MM.1S (cell line): Measurements from ENCODE around the gene FHL1.

Experiments
- DNase-seq: peaks from one replicate; pipeline ENCODE4 v3.0.0-alpha.2; 2015
- H2AFZ ChIP-seq: fragments of 300-600 bp; sonication (generic); 2 replicates; pipeline ENCODE4 v1.6.0; 2016; ENCODE audit warnings: antibody characterized with exemption, low read length
- H3F3A ChIP-seq: fragments of 300-600 bp; sonication (generic); 2 replicates; pipeline ENCODE4 v1.6.1; 2016; ENCODE audit warnings: mild to moderate bottlenecking, antibody characterized with exemption, low read length, moderate library complexity, mixed read lengths; ENCODE audit not compliant: insufficient read depth
- H3K27ac ChIP-seq: fragments of 300-600 bp; sonication (generic); 2 replicates; pipeline ENCODE4 v1.5.1; 2016; ENCODE audit warnings: mild to moderate bottlenecking, low read length
- H3K27me3 ChIP-seq: fragments of 300-600 bp; sonication (generic); replicated peaks from 2 replicates; pipeline ENCODE4 v1.6.0; 2016; ENCODE audit warnings: low read length; ENCODE audit not compliant: insufficient read depth
- H3K36me3 ChIP-seq: fragments of 300-600 bp; sonication (generic); replicated peaks from 2 replicates; pipeline ENCODE4 v1.6.1; 2016; ENCODE audit warnings: mild to moderate bottlenecking, low read length, mixed read lengths; ENCODE audit not compliant: insufficient read depth
- H3K4me1 ChIP-seq: fragments of 300-600 bp; sonication (generic); 2 replicates; pipeline ENCODE4 v1.6.1; 2016; ENCODE audit warnings: low read length, mixed read lengths
- H3K4me2 ChIP-seq: fragments of 300-600 bp; sonication (generic); 2 replicates; pipeline ENCODE4 v1.6.0; 2016; ENCODE audit warnings: low read depth, low read length
- H3K4me3 ChIP-seq: fragments of 300-600 bp; sonication (generic); 2 replicates; pipeline ENCODE4 v1.5.1; 2016; ENCODE audit warnings: low read length, mixed read lengths
- H3K79me2 ChIP-seq: fragments of 300-600 bp; sonication (generic); 2 replicates; pipeline ENCODE4 v1.6.1; 2016; ENCODE audit warnings: mixed run types, low read length, mixed read lengths
- H3K9ac ChIP-seq: fragments of 300-600 bp; sonication (generic); 2 replicates; pipeline ENCODE4 v1.6.1; 2016; ENCODE audit warnings: low read length, mixed read lengths
- H3K9me2 ChIP-seq: fragments of 300-600 bp; sonication (generic); replicated peaks from 2 replicates; pipeline ENCODE4 v1.6.1; 2016; ENCODE audit warnings: mild to moderate bottlenecking, low read length, mixed read lengths; ENCODE audit not compliant: insufficient read depth
- H3K9me3 ChIP-seq: fragments of 300-600 bp; sonication (generic); replicated peaks from 2 replicates; pipeline ENCODE4 v1.6.1; 2016; ENCODE audit warnings: mild to moderate bottlenecking, low read length, mixed read lengths; ENCODE audit not compliant: insufficient read depth
- H4K20me1 ChIP-seq: fragments of 300-600 bp; sonication (generic); 2 replicates; pipeline ENCODE4 v1.6.1; 2016; ENCODE audit warnings: mild to moderate bottlenecking, low read length, moderate library complexity, mixed read lengths; ENCODE audit not compliant: insufficient read depth
- EZH2 ChIP-seq: fragments of 300-600 bp; sonication (generic); optimal IDR thresholded peaks from 2 replicates; pipeline ENCODE3; 2017; ENCODE audit warnings: low read depth, mild to moderate bottlenecking, antibody characterized with exemption, low read length, mixed read lengths
- EZH2phosphoT487 ChIP-seq: fragments of 300-600 bp; sonication (generic); IDR thresholded peaks from 2 replicates; pipeline ENCODE4 v1.6.1; 2018; ENCODE audit warnings: antibody characterized with exemption, low read length
- TF ChIP-seq, protein P1 (sequence below): fragments of 300-600 bp; sonication (generic); IDR thresholded peaks from 2 replicates; pipeline ENCODE4 v1.5.1; 2016; ENCODE audit warnings: antibody characterized with exemption, low read length, mixed read lengths

FHL1 gene

DNA sequence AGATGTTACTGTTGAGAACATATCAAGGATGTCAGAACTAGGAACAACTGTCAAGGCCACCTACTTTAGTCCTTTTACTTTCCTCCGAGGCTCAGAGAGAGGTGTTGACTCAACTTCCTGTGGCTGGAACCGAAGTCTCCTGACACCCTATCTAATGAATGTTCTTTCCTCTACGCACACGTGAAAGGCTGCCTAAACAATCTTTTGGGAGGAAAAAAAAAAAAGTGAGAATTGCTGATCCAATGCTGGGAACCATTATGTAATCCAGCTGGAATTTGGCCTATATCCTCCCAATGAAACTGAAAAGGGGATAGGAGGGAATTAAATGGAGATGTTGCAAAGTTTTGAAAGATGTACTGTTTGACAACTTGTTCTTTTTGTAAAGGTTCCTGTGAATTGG is 112.2 kb downstream of the FHL1 start:
- no peak overlapping the region for H2AFZ ChIP-seq
- no peaks in the 10 kb centered on the region for H3K4me1 ChIP-seq
- H3K9me2 ChIP-seq, result no peaks in the 10 kb centered on the region
- H3K36me3 ChIP-seq, result no peaks in the 10 kb centered on the region
- H3K27me3 ChIP-seq, result no peaks in the 10 kb centered on the region
- no peak overlapping the region for H3K9ac ChIP-seq
- TF ChIP-seq EZH2 (no peak), EZH2phosphoT487 (no peak)
- H3K79me2 ChIP-seq, result no peaks in the 10 kb centered on the region
- H3K9me3 ChIP-seq, result no peaks in the 10 kb centered on the region
- no peak for DNase-seq
- H3F3A ChIP-seq, result no peaks in the 10 kb centered on the region
- H4K20me1 ChIP-seq, result no peaks in the 10 kb centered on the region
- no peak overlapping the region for H3K4me3 ChIP-seq
- H3K4me2 ChIP-seq, result no peak overlapping the region
- no peak overlapping the region for H3K27ac ChIP-seq

GRCh38 chrX:136260776-136261175 is 113.4 kb downstream of the FHL1 start:
- Histone ChIP-seq H3K36me3 (no peaks in the 10 kb centered on the region), H3K4me3 (no peak overlapping the region), H3K79me2 (no peaks in the 10 kb centered on the region), H3F3A (no peaks in the 10 kb centered on the region), H3K9ac (no peak overlapping the region), H3K27me3 (no peaks in the 10 kb centered on the region), H3K4me1 (no peaks in the 10 kb centered on the region), H4K20me1 (no peaks in the 10 kb centered on the region), H3K9me2 (no peaks in the 10 kb centered on the region), H3K9me3 (no peaks in the 10 kb centered on the region), H2AFZ (no peak overlapping the region), H3K27ac (no peak overlapping the region), H3K4me2 (no peak overlapping the region)
- DNase-seq, result no peak
- TF ChIP-seq, protein P1, sequence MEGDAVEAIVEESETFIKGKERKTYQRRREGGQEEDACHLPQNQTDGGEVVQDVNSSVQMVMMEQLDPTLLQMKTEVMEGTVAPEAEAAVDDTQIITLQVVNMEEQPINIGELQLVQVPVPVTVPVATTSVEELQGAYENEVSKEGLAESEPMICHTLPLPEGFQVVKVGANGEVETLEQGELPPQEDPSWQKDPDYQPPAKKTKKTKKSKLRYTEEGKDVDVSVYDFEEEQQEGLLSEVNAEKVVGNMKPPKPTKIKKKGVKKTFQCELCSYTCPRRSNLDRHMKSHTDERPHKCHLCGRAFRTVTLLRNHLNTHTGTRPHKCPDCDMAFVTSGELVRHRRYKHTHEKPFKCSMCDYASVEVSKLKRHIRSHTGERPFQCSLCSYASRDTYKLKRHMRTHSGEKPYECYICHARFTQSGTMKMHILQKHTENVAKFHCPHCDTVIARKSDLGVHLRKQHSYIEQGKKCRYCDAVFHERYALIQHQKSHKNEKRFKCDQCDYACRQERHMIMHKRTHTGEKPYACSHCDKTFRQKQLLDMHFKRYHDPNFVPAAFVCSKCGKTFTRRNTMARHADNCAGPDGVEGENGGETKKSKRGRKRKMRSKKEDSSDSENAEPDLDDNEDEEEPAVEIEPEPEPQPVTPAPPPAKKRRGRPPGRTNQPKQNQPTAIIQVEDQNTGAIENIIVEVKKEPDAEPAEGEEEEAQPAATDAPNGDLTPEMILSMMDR, result no peak
- TF ChIP-seq EZH2phosphoT487 (no peak), EZH2 (no peak)
